ENCODE results near the gene AIG1.
"Not testable (repeated sequence)": the region's sequence is repeated elsewhere in the genome, so short reads cannot be mapped to it uniquely, and the experiment has no call there.

The AIG1 gene, protein sequence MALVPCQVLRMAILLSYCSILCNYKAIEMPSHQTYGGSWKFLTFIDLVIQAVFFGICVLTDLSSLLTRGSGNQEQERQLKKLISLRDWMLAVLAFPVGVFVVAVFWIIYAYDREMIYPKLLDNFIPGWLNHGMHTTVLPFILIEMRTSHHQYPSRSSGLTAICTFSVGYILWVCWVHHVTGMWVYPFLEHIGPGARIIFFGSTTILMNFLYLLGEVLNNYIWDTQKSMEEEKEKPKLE

DNA sequence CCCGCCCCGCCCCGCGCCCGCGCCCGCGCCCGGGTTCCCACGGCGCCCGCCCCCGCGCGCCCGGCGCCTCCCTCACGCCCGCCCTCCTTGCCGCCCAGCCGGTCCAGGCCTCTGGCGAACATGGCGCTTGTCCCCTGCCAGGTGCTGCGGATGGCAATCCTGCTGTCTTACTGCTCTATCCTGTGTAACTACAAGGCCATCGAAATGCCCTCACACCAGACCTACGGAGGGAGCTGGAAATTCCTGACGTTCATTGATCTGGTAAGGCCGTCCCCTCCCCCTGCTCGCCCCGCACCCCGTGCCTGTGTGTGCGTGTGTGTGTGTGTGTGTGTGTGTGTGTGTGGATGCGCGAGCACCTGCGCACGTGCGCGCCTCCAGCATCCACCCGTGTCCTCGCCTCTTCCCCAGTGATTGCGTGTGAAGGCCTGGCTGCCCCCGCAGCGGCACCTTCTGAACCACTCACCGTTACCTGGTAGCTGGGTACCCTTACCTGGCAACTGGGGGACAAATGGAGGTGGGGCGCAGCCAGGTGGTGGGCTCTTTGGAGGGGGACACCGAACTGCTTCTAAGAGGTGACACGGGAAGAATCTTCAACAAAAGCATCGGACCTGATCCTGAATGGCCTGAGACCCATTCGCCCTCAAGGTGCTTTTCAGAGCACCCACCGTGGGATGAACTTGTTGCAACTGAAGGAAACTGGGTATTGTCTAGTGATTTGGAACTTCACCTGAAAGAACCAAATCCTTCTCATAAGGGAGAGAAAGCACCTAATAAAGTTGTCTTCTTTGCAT lies at the start of gene AIG1:
Gene AIG1, plus strand, starts transcription at position 84 of the 791 bp plus-strand sequence. Its CDS starts 37 bp downstream, at position 121.
- DNase-seq = peak; percentile 72

DNA sequence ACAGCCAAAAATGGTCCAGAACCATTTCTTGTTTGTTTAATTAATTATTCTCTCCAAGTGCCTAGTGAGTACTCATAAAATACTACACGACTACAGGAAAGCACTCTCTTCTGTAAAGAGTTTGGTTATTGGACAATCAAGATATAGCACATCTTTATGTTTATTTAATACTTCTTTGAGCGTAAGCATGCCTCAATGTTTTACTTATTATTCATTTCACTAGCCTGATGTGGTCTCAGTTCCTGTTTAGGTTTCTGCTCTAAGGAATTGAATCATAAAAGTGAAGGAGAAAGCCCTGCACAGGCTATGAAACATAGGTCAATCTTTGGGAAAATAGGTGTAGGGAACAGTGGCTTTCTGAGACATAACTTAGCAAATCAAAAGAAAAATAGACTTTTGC lies 45.9 kb upstream of the AIG1 start:
- no peak for DNase-seq

DNA sequence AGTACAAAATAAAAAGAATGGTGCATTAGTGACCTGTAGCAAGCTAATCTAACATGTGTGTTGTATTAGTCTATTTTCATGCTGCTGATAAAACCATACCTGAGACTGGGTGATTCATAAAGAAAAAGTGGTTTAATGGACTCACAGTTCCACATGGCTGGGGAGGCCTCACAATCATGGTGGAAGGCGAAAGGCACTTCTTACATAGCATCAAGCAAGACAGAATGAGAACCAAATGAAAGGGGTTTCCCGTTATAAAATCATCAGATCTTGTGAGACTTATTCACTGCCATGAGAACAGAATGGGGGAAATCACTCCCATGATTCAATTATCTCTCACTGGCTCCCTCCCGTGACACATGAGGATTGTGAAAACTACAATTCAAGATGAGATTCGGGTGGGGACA lies 45.4 kb upstream of the AIG1 start:
- no peak for DNase-seq

DNA sequence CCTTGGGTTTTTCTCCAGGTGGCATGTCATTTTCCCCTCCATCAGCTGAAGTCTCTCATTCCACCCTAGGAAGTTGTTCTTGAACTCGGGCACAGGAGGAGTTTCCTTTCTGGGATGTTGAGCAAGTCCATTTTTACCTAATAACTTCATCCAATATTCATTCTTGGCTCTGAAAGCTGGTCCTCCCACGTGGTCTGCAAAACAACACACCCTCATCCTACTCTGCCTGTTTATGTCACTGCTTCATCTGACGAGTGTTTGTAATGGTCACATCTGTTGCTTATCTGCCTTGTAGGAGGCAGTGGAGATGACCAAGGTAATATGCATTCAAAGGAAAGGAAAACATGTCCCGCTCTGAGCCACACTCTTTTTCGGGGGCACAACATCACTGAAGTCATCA lies 41.7 kb upstream of the AIG1 start:
- no peak for DNase-seq

DNA sequence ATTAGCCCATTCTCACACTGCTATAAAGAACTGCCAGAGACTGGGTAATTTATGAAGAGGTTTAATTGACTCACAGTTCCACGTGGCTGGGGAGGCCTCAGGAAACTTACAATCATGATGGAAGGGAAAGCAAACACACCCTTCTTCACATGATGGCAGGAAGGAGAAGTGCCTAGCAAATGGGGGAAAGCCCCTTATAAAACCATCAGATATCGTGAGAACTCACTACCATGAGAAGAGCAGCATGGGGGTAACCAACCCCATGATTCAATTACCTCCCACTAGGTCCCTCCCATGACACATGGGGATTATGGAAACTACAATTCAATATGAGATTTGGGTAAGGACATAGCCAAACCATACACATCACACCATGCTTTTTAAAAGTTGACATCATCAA lies 39.8 kb upstream of the AIG1 start:
- DNase-seq = not testable (repeated sequence)

DNA sequence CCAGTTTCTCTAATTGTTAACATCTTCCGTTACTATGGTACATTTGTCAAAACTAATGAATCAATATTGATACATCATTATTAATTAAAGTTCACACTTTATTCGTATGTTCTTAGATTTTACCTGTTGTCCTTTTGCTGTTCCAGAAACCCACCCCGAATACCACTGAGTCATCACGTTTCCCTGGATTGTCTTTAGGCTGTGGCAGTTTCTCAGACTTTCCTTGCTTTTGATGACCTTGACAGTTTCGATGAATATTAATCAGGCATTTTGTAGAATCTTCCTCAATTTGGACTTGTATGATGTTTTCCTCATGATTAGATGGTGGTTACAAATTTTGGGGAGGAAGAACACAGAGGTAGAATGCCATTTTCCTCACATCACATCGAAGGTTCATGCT lies 39.1 kb upstream of the AIG1 start:
- DNase-seq = no peak

DNA sequence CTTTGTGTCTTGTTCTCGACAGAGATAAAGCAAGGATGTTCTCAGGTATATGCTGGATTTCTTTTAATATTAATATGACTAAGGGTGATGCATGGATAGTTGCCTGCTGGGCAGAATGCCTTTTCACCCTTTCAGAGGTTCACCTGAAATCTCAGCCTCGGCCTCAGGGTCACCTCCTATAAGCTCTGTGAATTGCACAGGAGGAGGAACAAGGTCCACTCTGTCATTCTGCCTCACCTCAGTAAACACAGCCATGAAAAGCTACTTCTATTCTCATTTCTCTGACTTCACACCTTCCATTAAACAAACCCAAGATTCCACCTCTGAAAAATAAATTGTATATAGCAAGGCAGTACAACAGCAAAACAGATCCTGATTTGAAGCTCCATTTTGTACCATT lies 38.1 kb upstream of the AIG1 start:
- no peak for DNase-seq

DNA sequence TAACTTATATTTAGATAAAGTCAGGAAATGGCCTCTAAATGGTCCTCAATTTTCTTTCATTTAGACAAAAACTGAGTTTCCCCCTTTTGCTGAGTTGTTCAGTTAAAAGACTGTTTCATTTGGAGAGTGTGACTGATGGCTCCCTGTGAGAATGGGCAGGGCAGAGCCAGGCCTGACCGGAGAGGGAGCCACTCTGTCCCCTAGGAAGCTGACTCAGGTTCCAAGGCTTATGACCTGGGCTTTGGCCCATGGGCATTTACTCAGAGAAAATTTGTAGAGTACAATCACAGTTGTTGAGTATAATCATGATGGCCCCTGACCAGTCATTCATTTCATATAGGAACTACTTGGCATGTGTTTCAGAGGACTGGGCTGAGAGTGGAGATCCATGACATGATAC lies 37.0 kb upstream of the AIG1 start:
- DNase-seq = no peak

DNA sequence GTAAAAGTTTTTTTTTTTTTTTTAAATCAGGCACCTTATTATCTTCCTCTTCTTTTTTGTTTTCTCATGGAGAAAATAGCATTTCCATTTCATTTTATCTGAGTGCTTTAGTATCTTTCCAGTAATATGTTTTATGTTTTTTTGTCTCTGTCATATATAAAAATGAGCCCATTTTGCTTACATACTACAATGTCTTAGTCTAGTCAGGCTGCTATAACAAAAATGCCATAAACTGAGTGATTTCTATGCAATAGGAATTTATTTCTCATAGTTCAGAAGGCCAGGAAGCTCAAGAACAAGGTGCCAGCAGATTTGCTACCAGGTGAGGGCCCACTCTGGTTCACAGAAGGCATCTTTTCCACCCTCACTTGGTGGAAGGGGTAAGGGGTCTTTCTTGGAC lies 35.7 kb upstream of the AIG1 start:
- DNase-seq = no peak

DNA sequence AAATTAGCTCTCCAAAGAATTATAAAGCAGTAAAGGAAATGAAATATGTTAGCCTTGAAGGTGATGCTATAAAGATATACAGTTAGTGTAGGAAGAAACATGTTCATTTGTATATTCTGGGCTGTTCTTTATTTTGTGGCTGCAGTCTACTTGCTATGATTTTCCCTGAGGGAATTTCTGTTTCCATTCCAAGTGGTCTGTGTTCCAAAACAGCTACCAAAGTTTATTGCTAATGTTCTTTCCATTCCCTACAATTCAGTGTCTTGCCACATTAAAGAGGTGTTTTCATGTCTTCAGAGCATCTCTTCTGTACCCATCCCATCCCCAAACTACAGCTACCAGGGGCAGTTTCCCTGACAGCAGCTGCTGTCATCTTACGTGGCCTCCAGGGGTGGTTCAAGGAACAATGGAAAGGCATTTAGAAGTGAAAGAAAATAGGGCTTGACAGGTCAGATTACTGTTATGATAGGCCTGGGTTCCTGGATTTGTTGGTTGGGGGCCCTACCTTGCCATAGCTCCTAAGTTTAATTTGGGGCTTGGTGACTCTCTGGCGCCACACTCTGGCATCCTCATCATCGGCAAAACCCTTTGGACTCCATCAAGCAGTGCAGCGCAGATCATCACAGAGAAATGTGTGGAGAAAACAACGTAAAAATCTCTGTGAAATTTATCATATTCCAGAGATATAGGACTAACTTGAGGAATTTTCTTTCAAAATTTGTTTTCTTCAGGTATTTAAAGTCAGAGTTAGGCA lies 33.8 kb upstream of the AIG1 start:
- DNase-seq = peak; percentile 33

DNA sequence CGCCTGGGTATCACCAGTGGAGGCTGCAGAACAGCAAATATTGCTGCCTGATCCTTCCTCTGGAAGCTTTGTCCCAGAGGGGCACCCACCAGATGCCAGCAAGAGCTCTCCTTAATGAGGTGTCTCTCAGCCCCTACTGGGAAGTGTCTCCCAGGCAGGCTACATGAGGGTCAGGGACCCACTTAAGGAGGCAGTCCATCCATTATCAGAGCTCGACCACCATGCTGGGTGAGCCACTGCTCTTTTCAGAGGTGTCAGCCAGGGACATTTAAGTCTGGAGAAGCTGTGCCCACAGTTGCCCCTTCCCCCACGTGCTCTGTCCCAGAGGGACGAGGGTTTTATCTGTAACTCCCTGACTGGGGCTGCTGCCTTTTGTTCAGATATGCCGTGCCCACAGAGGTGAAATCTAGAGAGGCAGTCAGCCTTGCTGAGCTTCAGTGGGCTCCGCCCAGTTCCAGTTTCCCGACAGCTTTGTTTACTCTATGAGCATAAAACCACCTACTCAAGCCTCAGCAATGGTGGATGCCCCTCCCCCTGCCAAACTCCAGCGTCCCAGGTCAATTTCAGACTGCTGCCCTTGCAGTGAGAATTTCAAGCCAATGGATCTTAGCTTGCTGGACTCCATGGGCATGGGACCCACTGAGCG lies 25.9 kb upstream of the AIG1 start:
- no peak for DNase-seq

DNA sequence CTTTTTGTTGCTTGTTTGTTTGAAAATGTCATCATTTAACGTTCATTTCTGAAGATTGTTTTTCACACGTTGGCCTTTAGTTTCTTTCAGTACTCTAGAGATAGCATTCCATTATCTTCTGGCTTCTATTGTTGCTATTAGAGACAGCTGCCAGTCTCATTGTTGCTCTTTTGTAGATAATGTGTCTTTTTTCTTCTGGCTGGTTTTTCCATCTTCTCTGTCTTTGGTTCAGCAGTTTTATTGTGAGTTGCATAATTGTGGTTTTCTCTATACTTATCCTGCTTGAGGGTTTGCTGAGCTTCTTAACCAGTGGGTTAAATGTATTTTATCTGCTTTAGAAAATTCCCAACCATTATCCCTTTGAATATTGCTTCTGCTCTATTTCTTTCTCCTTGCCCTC lies 23.2 kb upstream of the AIG1 start:
- DNase-seq = no peak

DNA sequence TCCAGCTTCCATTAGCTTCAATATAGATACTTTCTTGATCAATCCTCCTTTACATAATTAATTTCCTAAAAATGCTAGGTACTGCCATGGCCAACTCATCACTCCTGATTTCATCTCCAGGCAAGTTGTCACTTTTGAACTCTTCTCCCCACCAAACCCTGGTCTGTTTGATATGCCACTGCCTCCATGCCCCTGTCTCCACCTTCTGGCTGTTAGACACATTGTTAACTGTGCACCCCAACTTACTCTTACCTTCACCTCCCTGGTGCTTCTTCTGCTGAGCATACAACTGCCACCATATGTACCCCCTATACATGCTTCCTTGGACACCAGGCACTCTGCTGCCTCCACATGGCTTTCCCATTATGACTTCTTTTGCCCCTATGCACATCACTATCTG lies 21.9 kb upstream of the AIG1 start:
- DNase-seq = no peak

DNA sequence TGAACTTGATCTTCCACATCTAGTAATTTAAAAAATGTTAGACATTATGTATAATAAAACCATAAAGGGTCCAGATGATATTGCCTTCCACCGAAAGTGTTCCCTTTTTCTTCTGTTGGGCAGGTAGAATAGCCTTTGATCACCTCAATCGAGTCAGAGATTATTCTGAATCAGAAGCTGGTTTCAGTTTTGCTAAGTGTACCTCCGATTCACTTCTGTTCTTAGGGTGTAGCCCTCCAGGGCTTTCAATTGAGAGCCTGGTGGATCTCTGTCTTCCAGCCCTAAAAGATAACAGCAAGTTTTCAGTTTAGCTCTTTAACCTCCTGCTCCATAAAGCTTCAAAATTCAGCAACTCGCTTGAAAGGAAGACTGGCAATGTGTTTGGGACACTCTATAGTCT lies 21.1 kb upstream of the AIG1 start:
- DNase-seq = peak; percentile 60

DNA sequence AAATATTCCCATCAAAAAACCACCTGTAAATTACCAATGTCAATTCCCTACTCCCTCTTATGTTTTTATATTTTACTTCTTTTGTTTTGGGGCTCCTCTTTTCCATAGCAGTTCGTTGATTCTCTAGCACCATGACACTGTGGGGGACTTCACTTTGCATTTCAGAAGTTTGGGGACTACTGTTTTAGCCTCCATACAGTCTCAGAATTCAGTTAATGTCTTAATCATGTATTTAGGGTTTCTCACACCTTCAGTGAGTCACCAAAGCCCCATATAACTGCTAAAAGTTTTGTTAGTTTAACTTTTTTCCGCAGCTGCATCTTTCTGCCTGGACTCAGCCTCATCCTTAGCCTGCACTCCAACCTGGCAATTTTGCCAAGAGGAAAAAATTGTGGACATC lies 20.7 kb upstream of the AIG1 start:
- no peak for DNase-seq

DNA sequence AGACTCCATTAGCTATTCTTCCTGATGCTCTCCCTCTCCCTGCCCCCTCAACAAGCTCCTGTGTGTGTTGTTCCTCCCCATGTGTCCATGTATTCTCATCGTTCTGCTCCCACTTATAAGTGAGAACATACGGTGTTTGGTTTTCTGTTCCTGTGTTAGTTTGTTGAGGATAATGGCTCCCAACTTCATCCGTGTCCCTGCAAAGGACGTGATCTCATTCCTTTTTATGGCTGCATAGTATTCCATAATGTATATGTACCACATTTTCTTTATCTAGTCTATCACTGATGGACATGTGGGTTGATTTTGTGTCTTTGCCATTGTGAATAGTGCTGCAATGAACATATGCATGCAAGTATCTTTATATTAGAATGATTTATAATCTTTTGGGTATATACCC lies 16.3 kb upstream of the AIG1 start:
- DNase-seq = not testable (repeated sequence)

DNA sequence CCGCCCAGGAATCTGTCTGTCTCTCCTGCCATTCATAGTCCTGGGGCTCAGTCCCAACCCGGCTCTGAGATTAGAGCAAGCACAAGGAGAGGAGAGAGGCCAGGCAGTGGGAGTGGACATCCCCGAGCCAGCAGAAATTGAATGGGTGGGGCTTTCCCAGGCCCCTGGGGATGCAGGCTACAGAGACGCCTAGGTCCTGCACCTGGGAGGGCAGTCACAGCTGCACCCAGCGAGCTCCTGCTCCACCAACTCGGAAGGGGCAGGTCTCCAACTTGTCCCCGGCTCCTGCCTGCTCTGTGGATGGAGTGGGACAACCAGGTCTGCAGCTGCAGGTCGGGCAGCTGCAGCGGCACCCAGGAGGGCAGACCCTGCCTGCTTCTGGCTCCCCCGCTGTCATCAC lies 11.1 kb upstream of the AIG1 start:
- DNase-seq = no peak

DNA sequence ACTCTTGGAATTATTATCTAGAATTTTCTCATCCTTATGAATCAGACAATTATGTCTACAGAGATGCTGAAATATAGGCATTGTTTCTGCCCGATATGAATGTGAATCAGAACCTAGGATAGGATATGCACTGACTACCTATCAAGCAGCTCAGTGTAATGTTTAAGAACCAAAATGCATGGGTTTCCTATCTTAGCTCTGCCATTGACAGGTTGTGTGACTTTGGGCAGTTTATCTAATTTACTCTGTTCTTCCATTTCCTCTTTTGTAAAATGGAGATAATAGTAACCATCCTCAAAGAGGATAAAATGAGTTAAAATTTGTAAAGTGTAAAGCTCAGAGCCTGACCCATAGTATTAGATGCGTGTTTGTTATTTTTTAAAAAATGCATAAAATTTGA lies 10.2 kb upstream of the AIG1 start:
- no peak for DNase-seq

DNA sequence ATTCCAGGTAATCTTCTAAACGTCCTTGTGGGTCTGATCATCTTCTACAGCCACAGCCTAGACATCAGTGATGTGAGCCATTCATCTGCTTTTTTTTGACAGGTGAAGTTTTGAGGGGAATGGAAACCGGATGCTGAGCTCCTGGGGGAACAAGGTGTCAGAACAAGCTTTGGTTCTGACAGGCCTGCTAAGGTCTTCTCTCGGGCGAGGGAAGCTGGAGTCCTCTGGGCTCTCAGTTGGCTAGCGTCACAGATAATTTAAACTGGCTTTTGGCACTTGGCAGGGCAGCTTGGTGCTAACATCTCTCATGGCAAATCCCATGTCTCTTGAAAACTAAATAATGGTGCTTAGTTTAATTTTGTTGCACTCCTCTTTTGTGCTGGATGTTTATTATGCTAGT lies 8.4 kb upstream of the AIG1 start:
- no peak for DNase-seq

DNA sequence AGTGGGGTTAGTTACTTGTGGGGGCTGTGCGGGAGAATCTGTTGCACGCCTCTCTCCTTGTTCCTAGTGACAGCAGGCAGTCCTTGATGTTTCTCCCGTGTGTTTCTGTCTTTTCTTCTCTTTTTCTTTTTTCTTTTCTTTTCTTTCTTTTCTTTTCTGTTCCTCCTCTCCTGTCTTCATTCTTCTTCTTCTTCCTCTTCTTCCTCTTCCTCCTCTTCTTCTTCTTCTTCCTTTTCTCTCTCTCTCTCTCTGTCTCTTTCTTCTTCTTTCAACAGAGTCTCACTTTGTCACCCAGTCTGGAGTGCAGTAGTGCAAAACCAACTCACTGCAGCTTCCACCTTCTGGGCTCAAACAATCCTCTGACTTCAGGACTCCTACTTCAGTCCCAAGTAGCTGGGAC lies 6.8 kb upstream of the AIG1 start:
- DNase-seq = no peak

DNA sequence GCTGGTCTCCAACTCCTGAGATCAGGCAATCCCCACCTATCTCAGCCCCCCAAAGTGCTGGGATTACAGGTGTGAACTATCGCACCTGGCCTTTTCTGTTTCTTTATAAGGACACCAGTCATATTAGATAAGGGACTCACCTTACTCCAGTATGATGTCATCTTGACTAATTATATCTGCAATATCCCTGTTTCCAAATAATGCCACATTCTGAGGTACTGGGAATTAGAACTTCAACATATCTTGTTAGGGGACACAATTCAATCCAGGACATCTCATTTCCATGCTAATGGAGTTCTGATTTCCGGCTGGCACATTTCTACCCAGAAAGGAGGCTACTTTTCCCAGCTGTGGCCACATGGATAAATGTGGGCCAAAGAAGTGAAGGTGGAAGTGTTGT lies 6.4 kb upstream of the AIG1 start:
- no peak for DNase-seq

DNA sequence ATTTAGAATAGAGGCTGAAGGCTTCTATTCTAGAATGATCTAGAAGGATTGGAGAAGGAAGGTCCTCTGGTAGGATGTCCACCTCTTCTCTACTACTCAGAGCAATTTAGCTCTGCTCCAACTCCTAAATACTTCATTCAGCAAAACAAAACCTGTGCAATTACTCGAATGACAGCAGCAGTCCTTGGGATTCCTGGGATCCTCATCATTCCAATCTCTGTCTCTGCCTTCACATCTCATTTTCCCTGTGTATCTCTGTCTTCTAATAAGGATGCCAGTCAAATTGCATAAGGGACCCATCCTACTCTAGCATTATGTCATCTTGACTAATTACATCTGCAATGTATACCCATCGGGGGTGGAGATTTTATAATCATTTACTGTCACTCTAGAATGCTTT lies 5.5 kb upstream of the AIG1 start:
- DNase-seq = no peak

DNA sequence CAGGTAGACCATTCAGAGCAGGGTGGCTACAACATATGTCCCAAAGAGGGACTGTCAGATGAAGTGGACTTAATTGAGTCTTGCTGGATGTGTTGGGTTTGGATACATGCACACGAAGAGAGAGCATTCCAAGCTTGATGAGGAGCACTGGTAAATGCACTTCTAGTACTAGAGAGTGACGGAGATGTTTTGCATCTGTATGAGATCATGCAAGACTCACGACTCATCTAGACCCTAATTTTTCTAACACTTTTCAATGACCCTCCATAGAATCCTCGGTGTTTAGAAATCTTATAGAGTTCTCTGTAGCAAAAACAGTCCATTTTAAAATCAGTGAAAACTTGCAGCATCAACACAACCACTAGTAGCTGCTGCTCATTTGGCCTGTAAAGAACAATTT lies 4.8 kb upstream of the AIG1 start:
- DNase-seq = no peak

DNA sequence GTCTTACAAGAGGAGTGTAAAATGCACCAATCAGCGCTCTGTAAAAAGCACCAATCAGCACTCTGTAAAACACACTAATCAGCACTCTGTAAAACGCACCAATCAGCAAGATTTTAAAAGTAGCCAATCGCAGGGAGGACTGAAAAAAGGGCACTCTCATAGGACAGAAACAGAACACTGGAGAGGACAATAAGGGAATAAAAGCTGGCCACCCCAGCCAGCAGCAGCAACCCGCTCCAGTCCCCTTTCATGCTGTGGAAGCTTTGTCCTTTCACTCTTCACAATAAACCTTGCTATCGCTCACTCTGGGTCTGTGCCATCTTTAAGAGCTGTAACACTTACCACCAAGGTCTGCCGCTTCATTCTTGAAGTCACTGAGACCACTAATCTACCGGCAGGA lies 1.7 kb upstream of the AIG1 start:
- no peak for DNase-seq
